WI38 (cell line): ENCODE data around the gene OR2AE1.

Experiments
- H3K4me3 ChIP-seq: 2 replicates; pipeline ENCODE4 v1.5.1; 2011; ENCODE audit warnings: low read depth, mild to moderate bottlenecking, control low read depth, low read length
- TF ChIP-seq, protein P1 (sequence below): IDR thresholded peaks from 2 replicates; pipeline ENCODE4 v1.5.1; 2012; ENCODE audit warnings: low read depth, mild to moderate bottlenecking, control low read depth, low read length

Gene OR2AE1

DNA sequence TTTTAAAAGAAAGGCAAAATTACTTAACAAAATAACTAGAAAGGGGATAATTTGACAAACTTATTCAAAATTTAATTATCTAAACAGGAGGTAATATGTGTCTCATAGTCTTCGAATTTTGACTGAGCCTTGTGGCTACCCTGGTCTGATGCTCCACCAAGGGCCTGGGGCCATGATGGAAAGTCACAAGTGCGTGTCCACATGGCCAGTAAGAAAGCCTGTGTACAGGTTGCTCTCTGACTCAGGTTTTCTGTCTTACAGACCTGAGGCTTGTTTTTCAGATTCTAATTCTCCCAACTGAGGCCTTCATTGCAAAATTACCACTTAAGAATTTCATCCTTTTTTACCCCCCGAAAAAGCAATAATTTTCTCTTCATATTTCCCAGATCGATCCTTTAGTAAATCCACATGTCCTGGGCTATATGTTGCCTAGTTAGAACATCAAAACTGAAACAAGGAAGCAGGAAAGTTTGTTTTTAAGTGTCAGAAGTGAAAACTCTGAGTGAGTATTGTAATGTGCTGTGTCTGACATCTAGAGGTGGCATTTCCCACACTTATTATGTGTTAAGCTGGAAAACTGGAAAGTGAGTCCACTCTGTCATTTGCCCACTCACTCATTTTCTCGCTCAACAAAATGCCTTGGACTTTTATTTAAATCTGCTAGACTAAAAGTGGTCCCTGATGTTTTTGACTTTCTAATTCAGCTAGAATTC is 39.0 kb downstream of the OR2AE1 start:
- no peak overlapping the region for H3K4me3 ChIP-seq
- TF ChIP-seq, protein P1, sequence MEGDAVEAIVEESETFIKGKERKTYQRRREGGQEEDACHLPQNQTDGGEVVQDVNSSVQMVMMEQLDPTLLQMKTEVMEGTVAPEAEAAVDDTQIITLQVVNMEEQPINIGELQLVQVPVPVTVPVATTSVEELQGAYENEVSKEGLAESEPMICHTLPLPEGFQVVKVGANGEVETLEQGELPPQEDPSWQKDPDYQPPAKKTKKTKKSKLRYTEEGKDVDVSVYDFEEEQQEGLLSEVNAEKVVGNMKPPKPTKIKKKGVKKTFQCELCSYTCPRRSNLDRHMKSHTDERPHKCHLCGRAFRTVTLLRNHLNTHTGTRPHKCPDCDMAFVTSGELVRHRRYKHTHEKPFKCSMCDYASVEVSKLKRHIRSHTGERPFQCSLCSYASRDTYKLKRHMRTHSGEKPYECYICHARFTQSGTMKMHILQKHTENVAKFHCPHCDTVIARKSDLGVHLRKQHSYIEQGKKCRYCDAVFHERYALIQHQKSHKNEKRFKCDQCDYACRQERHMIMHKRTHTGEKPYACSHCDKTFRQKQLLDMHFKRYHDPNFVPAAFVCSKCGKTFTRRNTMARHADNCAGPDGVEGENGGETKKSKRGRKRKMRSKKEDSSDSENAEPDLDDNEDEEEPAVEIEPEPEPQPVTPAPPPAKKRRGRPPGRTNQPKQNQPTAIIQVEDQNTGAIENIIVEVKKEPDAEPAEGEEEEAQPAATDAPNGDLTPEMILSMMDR, result no peak

DNA sequence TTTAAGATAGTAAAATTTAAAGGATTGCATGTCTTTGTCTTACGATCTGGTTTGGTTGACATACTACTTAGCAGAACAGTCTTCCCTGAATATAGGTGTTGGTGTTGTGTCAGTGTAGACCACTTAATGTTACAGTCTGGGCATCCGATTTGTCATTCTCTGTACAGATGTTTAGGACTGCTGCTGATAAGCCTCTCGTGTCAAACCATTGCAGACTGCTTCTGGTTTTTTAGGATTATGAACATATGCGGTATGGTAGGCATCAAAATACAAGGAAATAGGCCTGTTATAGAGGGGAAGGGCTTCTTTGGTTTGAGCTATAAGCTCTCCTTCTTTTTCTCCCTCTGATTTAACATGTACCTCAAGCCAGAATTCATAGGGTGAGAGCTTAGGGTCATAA is 41.6 kb downstream of the OR2AE1 start:
- no peak overlapping the region for H3K4me3 ChIP-seq
- TF ChIP-seq, protein P1, result no peak

DNA sequence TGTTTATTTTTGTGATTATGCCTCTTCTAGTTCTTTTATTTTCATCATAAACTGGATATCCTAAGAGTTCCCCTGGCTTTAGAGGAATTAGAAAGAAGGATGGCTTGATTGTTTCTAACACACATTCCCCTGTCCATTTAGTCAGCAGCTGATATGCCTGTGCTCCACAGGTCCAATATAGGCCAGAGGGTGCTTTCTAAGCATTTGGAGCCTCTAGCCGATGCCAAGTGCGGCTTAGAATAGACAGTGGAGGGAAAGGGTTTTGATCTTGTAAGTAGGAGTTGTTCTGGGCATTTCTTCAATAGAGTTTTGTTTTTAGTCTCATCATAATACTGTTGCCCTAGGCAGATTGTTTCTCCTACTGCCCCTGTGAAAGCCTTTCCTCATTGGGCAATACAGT is 42.5 kb downstream of the OR2AE1 start:
- TF ChIP-seq, protein P1, result no peak
- H3K4me3 ChIP-seq, result no peak overlapping the region

DNA sequence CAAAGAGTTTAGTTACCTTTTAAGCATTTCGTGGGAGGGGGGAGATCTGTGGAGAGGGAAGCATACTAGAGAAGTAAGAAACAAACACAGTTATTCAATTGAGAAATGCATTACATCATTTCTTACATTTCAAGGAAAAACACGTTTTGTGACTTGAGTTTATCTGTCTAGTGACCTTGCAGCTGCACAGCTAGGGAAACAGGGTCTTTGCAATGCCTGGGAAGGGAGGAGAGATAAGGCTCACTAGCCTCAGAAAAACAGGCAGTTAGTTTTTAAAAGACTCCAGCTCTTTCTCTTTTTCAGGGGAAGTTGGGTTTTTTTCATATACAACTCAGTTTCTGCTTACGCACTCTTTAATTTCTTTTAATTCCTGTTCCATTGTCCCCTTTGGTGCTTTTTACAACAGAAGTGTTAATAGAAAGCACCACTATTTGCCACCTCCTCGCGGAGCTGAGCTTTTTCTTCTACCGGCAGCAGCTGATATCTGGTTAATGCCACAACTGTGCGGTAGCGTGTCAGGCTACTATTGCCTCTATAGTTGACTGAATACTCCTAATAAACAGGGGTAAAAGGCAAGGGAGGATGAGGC is 43.5 kb downstream of the OR2AE1 start:
- TF ChIP-seq, protein P1, result no peak
- H3K4me3 ChIP-seq, result no peak overlapping the region

DNA sequence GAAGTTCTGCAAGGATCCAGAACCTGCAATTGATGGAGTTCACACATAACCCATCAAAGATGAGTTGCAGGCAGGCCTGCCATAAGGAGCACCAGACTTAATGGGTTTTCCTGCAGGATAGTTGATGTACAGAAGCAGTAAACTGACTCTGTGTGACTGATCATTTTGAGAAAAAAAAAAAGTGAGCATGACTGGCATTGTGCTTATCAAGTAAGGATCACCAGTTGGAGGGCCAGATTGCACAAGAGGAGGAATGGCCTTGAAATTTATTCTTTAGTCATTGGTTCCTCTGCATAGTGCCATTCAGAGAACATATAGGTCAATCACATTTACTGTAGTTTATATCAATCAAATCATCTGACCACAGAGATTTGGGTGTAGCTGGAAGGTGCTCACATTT is 45.2 kb downstream of the OR2AE1 start:
- H3K4me3 ChIP-seq, result no peak overlapping the region
- TF ChIP-seq, protein P1, result no peak

DNA sequence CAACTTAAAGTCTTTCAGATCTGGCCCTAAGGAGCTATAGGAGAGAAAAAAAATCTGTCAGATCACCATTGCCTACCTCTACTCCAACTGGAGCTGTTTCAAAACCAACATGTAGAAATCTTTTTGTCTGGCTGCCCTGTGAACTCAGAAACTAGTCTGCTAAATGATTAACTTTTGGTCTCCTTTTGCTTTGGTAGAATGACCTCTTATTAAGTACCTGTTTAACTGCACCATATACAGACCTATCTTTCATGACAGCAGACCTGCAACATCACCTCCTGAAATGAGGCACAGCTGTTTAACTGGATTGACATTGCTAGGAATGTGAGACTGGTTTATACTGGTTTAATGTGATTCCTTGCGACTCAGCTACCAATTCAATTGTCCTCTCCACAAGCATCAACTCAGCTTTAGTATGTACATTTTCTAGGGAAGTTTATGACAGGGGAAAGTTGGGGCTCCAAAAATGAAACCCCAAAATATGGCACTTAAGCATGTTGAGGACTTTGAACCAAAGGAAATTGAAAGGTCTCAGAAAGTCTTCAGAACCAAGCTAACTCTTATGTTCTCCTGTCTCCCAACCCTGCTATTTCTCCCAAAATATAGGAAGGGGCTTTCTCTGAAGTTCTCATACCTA is 47.2 kb downstream of the OR2AE1 start:
- TF ChIP-seq, protein P1, result no peak
- H3K4me3 ChIP-seq, result no peak overlapping the region

DNA sequence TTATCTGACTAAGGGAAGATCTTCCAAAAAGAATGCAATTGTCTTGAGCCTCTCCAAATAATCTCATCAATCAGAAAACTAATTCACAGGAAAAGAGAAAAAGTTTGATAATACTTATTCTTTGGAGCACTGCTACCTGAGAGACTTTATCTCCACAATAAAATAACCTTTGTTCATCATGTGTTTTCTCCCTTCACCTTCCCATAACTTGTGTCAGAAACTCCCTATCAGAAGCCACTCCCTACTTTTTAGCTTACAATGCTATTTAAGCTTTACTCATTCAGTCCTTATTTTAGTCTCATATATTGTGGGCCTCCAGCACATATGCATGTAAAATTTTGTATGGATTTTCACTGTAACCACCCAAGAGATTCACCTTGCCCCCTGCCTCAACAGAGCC is 48.0 kb downstream of the OR2AE1 start:
- TF ChIP-seq, protein P1, result no peak
- H3K4me3 ChIP-seq, result no peak overlapping the region
